H1 (cell line): Measurements from ENCODE around the gene PAX3. TPM values are rescaled to one million over a fixed set of nuclear protein-coding genes. Genes with fewer than 3 reads are reported as not detected.

Experiments used
- CTCF ChIA-PET: fragments of 300-600 bp; sonication (Branson Sonifier 250); formaldehyde crosslinking; loops from one replicate; lab custom pipeline; 2021; ENCODE audit not compliant: partially characterized antibody; lab: Charles Lee
- POLR2A ChIA-PET: fragments of 300-600 bp; sonication (Branson Sonifier 250); formaldehyde crosslinking; loops from one replicate; lab custom pipeline; 2021; ENCODE audit warnings: inconsistent platforms; ENCODE audit not compliant: partially characterized antibody; lab: Charles Lee
- DNase-seq, 2 experiments: peaks; one replicate each; pipeline versions ENCODE4 v3.0.0 to v3.0.0-alpha.2; 2010 to 2022; ENCODE audit warnings: low spot score in 2 of 2, low read depth in 1 of 2, mixed read lengths in 1 of 2
- FAIRE-seq: peaks from 2 replicates; lab custom pipeline; 2011; peaks lifted over from hg19 to GRCh38; lab: Jason Lieb, UNC
- H2AFZ ChIP-seq: 2 replicates; pipeline ENCODE4 v1.8.1; 2012; ENCODE audit warnings: low read length, inconsistent platforms
- H2AK5ac ChIP-seq: 2 replicates; pipeline ENCODE4 v1.6.1; 2013; ENCODE audit warnings: low read depth, low read length
- H2BK120ac ChIP-seq: replicated peaks from 2 replicates; pipeline ENCODE3; 2013; ENCODE audit warnings: low read depth, low read length, inconsistent platforms
- H2BK12ac ChIP-seq: 2 replicates; pipeline ENCODE4 v1.6.1; 2013; ENCODE audit warnings: low read depth, low read length
- H2BK15ac ChIP-seq: 2 replicates; pipeline ENCODE4 v1.6.1; 2013; ENCODE audit warnings: low read length
- H2BK20ac ChIP-seq: 2 replicates; pipeline ENCODE4 v1.6.1; 2013; ENCODE audit warnings: low read length
- H2BK5ac ChIP-seq: 2 replicates; pipeline ENCODE4 v1.6.1; 2013; ENCODE audit warnings: low read depth, low read length
- H3K14ac ChIP-seq: 2 replicates; pipeline ENCODE4 v1.6.1; 2013; ENCODE audit warnings: inconsistent platforms; ENCODE audit not compliant: insufficient read length
- H3K18ac ChIP-seq: 2 replicates; pipeline ENCODE4 v1.6.1; 2013; ENCODE audit warnings: low read length; ENCODE audit errors: extremely low read depth
- H3K23ac ChIP-seq: 2 replicates; pipeline ENCODE4 v1.6.1; 2013; ENCODE audit warnings: inconsistent platforms; ENCODE audit not compliant: insufficient read length
- H3K23me2 ChIP-seq: 2 replicates; pipeline ENCODE4 v1.6.1; 2013; ENCODE audit warnings: low read depth, low read length
- H3K27ac ChIP-seq: 2 replicates; pipeline ENCODE4 v1.6.1; 2011; ENCODE audit warnings: low read depth, low read length, inconsistent platforms
- H3K27me3 ChIP-seq, 4 experiments: replicated peaks in 1 of 4; 1 replicate in 1 of 4; 2 replicates in 3 of 4; pipeline versions ENCODE4 v1.6.1 to v1.8.1; 2011 to 2013; ENCODE audit warnings: low read length in 3 of 4, mild to moderate bottlenecking in 3 of 4, inconsistent platforms in 2 of 4, mixed read lengths in 2 of 4, moderate library complexity in 1 of 4; ENCODE audit not compliant: control insufficient read depth in 3 of 4, insufficient read depth in 3 of 4; ENCODE audit errors: extremely low read depth in 1 of 4
- H3K36me3 ChIP-seq, 4 experiments: 2 replicates each; pipeline versions ENCODE4 v1.6.1 to v1.8.1; 2011 to 2013; ENCODE audit warnings: mild to moderate bottlenecking in 4 of 4, low read length in 3 of 4, moderate library complexity in 2 of 4, control low read depth in 1 of 4, inconsistent platforms in 1 of 4; ENCODE audit not compliant: insufficient read depth in 4 of 4, control insufficient read depth in 2 of 4
- H3K4ac ChIP-seq: replicated peaks from 2 replicates; pipeline ENCODE3; 2013; ENCODE audit warnings: low read length, low read depth, mixed read lengths, inconsistent platforms; ENCODE audit not compliant: insufficient read length
- H3K4me1 ChIP-seq, 4 experiments: replicated peaks in 1 of 4; 1 replicate in 1 of 4; 2 replicates in 3 of 4; pipeline versions ENCODE4 v1.6.1 to v1.8.1; 2011 to 2013; ENCODE audit warnings: low read length in 3 of 4, inconsistent platforms in 2 of 4, mixed read lengths in 1 of 4; ENCODE audit not compliant: insufficient read depth in 4 of 4, control insufficient read depth in 3 of 4
- H3K4me2 ChIP-seq, 2 experiments: 2 replicates each; pipeline versions ENCODE4 v1.6.1 to v1.8.1; 2011 to 2013; ENCODE audit warnings: low read depth in 2 of 2, low read length in 2 of 2, control low read depth in 1 of 2, inconsistent platforms in 1 of 2, mild to moderate bottlenecking in 1 of 2; ENCODE audit not compliant: insufficient read depth in 1 of 2
- H3K4me3 ChIP-seq, 4 experiments: fragments of 200-600, 300-600 bp in 1 of 4; sonication (generic), shearing (Covaris generic), sonication (Bioruptor Twin) in 1 of 4; 2 replicates each; pipeline versions ENCODE4 v1.5.1 to v1.8.1; 2011 to 2016; ENCODE audit warnings: low read length in 4 of 4, low read depth in 3 of 4, control low read depth in 2 of 4, inconsistent platforms in 2 of 4, mild to moderate bottlenecking in 2 of 4, mixed read lengths in 1 of 4, moderate library complexity in 1 of 4; ENCODE audit not compliant: insufficient read depth in 2 of 4; ENCODE audit errors: extremely low read depth in 1 of 4
- H3K56ac ChIP-seq: replicated peaks from 2 replicates; pipeline ENCODE3; 2013; ENCODE audit warnings: low read depth, mild to moderate bottlenecking, mixed read lengths, low read length, inconsistent platforms; ENCODE audit not compliant: insufficient read length
- H3K79me1 ChIP-seq: 2 replicates; pipeline ENCODE4 v1.6.1; 2013; ENCODE audit warnings: low read depth, low read length, control low read depth
- H3K79me2 ChIP-seq, 2 experiments: 2 replicates each; pipeline versions ENCODE4 v1.6.1 to v1.8.1; 2012 to 2013; ENCODE audit warnings: low read length in 2 of 2, mild to moderate bottlenecking in 2 of 2, inconsistent platforms in 1 of 2; ENCODE audit not compliant: insufficient read depth in 2 of 2, control insufficient read depth in 1 of 2
- H3K9ac ChIP-seq, 4 experiments: replicated peaks in 1 of 4; 1 replicate in 1 of 4; 2 replicates in 3 of 4; pipeline versions ENCODE4 v1.6.1 to v1.8.1; 2011 to 2013; ENCODE audit warnings: low read depth in 3 of 4, low read length in 3 of 4, control low read depth in 2 of 4, mild to moderate bottlenecking in 2 of 4, moderate library complexity in 2 of 4, inconsistent platforms in 1 of 4; ENCODE audit errors: extremely low read depth in 1 of 4
- H3K9me3 ChIP-seq, 2 experiments: 2 replicates each; pipeline versions ENCODE4 v1.6.1 to v1.8.1; 2012 to 2013; ENCODE audit warnings: mild to moderate bottlenecking in 2 of 2, moderate library complexity in 2 of 2, control low read depth in 1 of 2, inconsistent platforms in 1 of 2, low read depth in 1 of 2, low read length in 1 of 2, mixed read lengths in 1 of 2; ENCODE audit not compliant: insufficient read depth in 2 of 2
- H4K20me1 ChIP-seq, 2 experiments: replicated peaks in 1 of 2; 2 replicates each; pipeline versions ENCODE3 to v1.8.1; 2011 to 2013; ENCODE audit warnings: inconsistent platforms in 2 of 2, low read length in 2 of 2, mild to moderate bottlenecking in 1 of 2; ENCODE audit not compliant: insufficient read depth in 2 of 2, control insufficient read depth in 1 of 2
- H4K5ac ChIP-seq: 2 replicates; pipeline ENCODE4 v1.6.1; 2013; ENCODE audit warnings: low read length, low read depth, mixed read lengths, inconsistent platforms; ENCODE audit not compliant: insufficient read length
- H4K8ac ChIP-seq: 2 replicates; pipeline ENCODE4 v1.8.0; 2013; ENCODE audit warnings: mild to moderate bottlenecking, moderate library complexity, low read length, inconsistent platforms; ENCODE audit not compliant: insufficient read depth; ENCODE audit errors: extremely low read depth
- H4K91ac ChIP-seq: replicated peaks from 2 replicates; pipeline ENCODE3; 2013; ENCODE audit warnings: low read length, mixed read lengths, inconsistent platforms; ENCODE audit not compliant: insufficient read length
- BRCA1 ChIP-seq: IDR thresholded peaks from 2 replicates; pipeline ENCODE4 v1.6.1; 2012; ENCODE audit warnings: low read depth, low read length, improper control_type of control experiment
- CBX8 ChIP-seq: fragments of 300-800, 300-1000 bp; sonication (generic); IDR thresholded peaks from 2 replicates; pipeline ENCODE4 v1.7.1; 2016; ENCODE audit warnings: low read depth, low read length, borderline replicate concordance
- CHD1 ChIP-seq: IDR thresholded peaks from 2 replicates; pipeline ENCODE4 v1.6.1; 2012; ENCODE audit warnings: low read depth, low read length, improper control_type of control experiment
- HDAC6 ChIP-seq: IDR thresholded peaks from one replicate; pipeline ENCODE4 v1.7.1; 2012; ENCODE audit warnings: low read depth, mild to moderate bottlenecking, inconsistent platforms, low read length, moderate library complexity
- JUN ChIP-seq: IDR thresholded peaks from 2 replicates; pipeline ENCODE4 v1.6.1; 2011; ENCODE audit warnings: low read depth, mild to moderate bottlenecking, improper control_type of control experiment, low read length
- KDM5A ChIP-seq: fragments of 200-600 bp; IDR thresholded peaks from 2 replicates; pipeline ENCODE4 v1.7.1; 2012; ENCODE audit warnings: mild to moderate bottlenecking, low read length, inconsistent platforms, mixed read lengths
- RAD21 ChIP-seq, 2 experiments: IDR thresholded peaks in 1 of 2; conservative IDR thresholded peaks in 1 of 2; 2 replicates each; pipeline ENCODE4 v1.6.1; 2011; ENCODE audit warnings: low read depth in 2 of 2, low read length in 2 of 2, improper control_type of control experiment in 1 of 2, inconsistent platforms in 1 of 2, mild to moderate bottlenecking in 1 of 2, moderate library complexity in 1 of 2
- RXRA ChIP-seq: IDR thresholded peaks from 2 replicates; pipeline ENCODE4 v1.6.1; 2011; ENCODE audit warnings: low read depth, mild to moderate bottlenecking, low read length, moderate library complexity; ENCODE audit not compliant: insufficient read depth
- SIX5 ChIP-seq: IDR thresholded peaks from 2 replicates; pipeline ENCODE4 v1.6.1; 2011; ENCODE audit warnings: mild to moderate bottlenecking, low read depth, low read length
- WGBS, 2 experiments: shearing (Covaris generic) in 1 of 2; methylation state at CpG; one replicate each; pipeline versions ENCODE4 v1.1.6 to v1.1.7; 2013 to 2015; ENCODE audit warnings: low lambda C conversion rate in 2 of 2, mixed read lengths in 2 of 2, inconsistent platforms in 1 of 2, low coverage in 1 of 2, missing lambda C conversion rate in 1 of 2; ENCODE audit not compliant: insufficient replicate concordance in 2 of 2, insufficient coverage in 1 of 2, insufficient read length in 1 of 2; ENCODE audit errors: extremely low coverage in 1 of 2, missing lambda C conversion rate in 1 of 2; 5-methylcytosine and 5-hydroxymethylcytosine counted together
- polyA plus RNA-seq, 7 experiments: library from polyadenylated mRNA; depleted of rRNA in 3 of 7; stranded (reverse) in 5 of 7; unstranded in 2 of 7; fragments of >200 nt in 5 of 7; fragments of 200-250 nt in 2 of 7; gene quantifications; 1 replicate in 5 of 7; 2 replicates in 1 of 7; 4 replicates in 1 of 7; pipeline versions ENCODE4 v1.2.1 to v1.2.3, GENCODE V29; 2011 to 2013; ENCODE audit warnings: missing spikeins in 2 of 7, mixed read lengths in 2 of 7
- total RNA-seq: library from RNA; stranded (reverse); fragmentation: NEBNext Ultra II Directional; extraction: Animal tissue kit (Norgen Biotek cat#: 25700); gene quantifications from 2 replicates; pipeline ENCODE4 v1.2.1, GENCODE V29; 2021
- TF ChIP-seq, protein P1 (sequence below): IDR thresholded peaks from 2 replicates; pipeline ENCODE4 v1.6.1; 2012; ENCODE audit warnings: low read length, inconsistent platforms
- TF ChIP-seq, protein P2 (sequence below): IDR thresholded peaks from 2 replicates; pipeline ENCODE4 v1.6.1; 2011; ENCODE audit warnings: low read length, improper control_type of control experiment

The PAX3 gene
- total and polyA plus RNA-seq, 2 of the 8 experiments (the other 6 are each of a cell fraction or from before 2014, with no cell fraction given): 0.33 TPM; not detected in 1

DNA sequence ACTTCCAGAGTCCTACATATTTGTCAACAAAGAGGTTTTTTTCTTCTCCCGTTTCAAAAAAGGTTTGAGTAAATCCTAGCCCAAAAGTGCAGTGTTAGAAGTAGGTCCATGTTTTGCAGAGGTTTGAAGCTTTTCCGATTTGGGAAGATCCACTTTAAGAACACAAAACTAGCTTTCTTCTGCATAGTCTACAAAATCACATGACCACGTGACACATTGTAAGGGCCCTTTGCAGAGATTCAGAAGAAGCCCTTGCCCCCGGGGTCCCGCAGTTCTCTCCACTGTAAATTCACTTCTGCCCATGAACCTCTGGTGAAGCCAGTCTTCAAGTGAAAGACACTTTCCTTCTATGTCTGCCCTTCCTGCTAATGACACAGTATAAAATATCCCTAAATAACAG lies 49.4 kb downstream of the PAX3 start:
- Histone ChIP-seq H3K18ac (no peak overlapping the region), H2BK120ac (no peak overlapping the region), H3K9me3 (no peaks in the 10 kb centered on the region), H3K14ac (no peak overlapping the region), H4K8ac (no peak overlapping the region), H3K4me1 (no peaks in the 10 kb centered on the region), H3K4ac (no peak overlapping the region), H3K27me3 (no peaks in the 10 kb centered on the region; a peak in 1 of 7 replicates), H3K79me2 (no peaks in the 10 kb centered on the region; a peak in 1 of 4 replicates), H4K20me1 (no peaks in the 10 kb centered on the region), H2BK12ac (no peak overlapping the region), H3K27ac (no peak overlapping the region), H3K23me2 (no peaks in the 10 kb centered on the region), H3K23ac (no peak overlapping the region), H3K4me3 (no peak overlapping the region), H2BK5ac (no peak overlapping the region), H3K9ac (no peak overlapping the region), H3K56ac (no peak overlapping the region), H3K79me1 (no peaks in the 10 kb centered on the region), H2AFZ (0 out of 2 replicates have a peak overlapping the region, but pooled peaks have one; percentile 15), H2BK15ac (no peak overlapping the region), H3K4me2 (no peak overlapping the region), H2AK5ac (no peak overlapping the region), H4K5ac (no peak overlapping the region), H3K36me3 (no peaks in the 10 kb centered on the region), H2BK20ac (no peak overlapping the region), H4K91ac (no peak overlapping the region)
- DNase-seq (no peak), FAIRE-seq (no peak)
- ChIA-PET CTCF (no interaction called here), POLR2A (interaction anchor here (0.5 kb wide), 1 partner anchor 206 kb away, joined by 5 read pairs; no protein-coding TSS in a partner anchor)
- 85% methylated on average over 5 of the region's 5 CpGs; no CpG with 5 or more reads in 1 of the 2 experiments for WGBS, 2 experiments
- TF ChIP-seq JUN (no peak), CBX8 (no peak), RAD21 (IDR thresholded peaks at IDR 0.05 in 1 of 2, conservative IDR thresholded peaks at IDR 0.05 in 1 of 2; ENCODE audit: low read depth in 2 of 2, low read length in 2 of 2) (no peak), CHD1 (no peak), BRCA1 (no peak), HDAC6 (no peak), SIX5 (no peak), KDM5A (no peak), RXRA (no peak)
- TF ChIP-seq, protein P1, sequence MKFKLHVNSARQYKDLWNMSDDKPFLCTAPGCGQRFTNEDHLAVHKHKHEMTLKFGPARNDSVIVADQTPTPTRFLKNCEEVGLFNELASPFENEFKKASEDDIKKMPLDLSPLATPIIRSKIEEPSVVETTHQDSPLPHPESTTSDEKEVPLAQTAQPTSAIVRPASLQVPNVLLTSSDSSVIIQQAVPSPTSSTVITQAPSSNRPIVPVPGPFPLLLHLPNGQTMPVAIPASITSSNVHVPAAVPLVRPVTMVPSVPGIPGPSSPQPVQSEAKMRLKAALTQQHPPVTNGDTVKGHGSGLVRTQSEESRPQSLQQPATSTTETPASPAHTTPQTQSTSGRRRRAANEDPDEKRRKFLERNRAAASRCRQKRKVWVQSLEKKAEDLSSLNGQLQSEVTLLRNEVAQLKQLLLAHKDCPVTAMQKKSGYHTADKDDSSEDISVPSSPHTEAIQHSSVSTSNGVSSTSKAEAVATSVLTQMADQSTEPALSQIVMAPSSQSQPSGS: no peak
- TF ChIP-seq, protein P2, sequence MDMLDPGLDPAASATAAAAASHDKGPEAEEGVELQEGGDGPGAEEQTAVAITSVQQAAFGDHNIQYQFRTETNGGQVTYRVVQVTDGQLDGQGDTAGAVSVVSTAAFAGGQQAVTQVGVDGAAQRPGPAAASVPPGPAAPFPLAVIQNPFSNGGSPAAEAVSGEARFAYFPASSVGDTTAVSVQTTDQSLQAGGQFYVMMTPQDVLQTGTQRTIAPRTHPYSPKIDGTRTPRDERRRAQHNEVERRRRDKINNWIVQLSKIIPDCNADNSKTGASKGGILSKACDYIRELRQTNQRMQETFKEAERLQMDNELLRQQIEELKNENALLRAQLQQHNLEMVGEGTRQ: no peak
